Measurements from ENCODE around the gene TSTD1. TPM values are rescaled to one million over a fixed set of nuclear protein-coding genes. Genes with fewer than 3 reads are reported as not detected.

TSTD1 gene
- total and polyA plus RNA-seq, 2 donors from 2014 or later, result 74.5 to 200 TPM

GRCh38 chr1:161045736-161046604 lies 7.2 kb upstream of the TSTD1 start, which contains the start of gene USF1:
USF1 (minus strand) TSS chr1:161045977; CDS start chr1:161043275, 2,702 bp downstream.
- TF ChIP-seq, protein P1, sequence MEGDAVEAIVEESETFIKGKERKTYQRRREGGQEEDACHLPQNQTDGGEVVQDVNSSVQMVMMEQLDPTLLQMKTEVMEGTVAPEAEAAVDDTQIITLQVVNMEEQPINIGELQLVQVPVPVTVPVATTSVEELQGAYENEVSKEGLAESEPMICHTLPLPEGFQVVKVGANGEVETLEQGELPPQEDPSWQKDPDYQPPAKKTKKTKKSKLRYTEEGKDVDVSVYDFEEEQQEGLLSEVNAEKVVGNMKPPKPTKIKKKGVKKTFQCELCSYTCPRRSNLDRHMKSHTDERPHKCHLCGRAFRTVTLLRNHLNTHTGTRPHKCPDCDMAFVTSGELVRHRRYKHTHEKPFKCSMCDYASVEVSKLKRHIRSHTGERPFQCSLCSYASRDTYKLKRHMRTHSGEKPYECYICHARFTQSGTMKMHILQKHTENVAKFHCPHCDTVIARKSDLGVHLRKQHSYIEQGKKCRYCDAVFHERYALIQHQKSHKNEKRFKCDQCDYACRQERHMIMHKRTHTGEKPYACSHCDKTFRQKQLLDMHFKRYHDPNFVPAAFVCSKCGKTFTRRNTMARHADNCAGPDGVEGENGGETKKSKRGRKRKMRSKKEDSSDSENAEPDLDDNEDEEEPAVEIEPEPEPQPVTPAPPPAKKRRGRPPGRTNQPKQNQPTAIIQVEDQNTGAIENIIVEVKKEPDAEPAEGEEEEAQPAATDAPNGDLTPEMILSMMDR (IDR thresholded peaks at IDR 0.05; ENCODE audit: borderline replicate concordance, extremely low read depth, insufficient read depth), result no peak
- H3K36me3 ChIP-seq (ENCODE audit: control insufficient read depth in 2 of 3, insufficient read depth in 3 of 3, low read length in 3 of 3), result peaks cover 5 to 18% (median 17%) of the 10 kb centered on the region in 3 donors
- peak; percentile 68 for FAIRE-seq
- DNase-seq, result peak; percentile 96 to 99 (median 97)
- H3K4me3 ChIP-seq (ENCODE audit: low read length in 3 of 3), result peak within 1 kb of the TSS; percentile 87 to 97 (median 91)
- H3K9ac ChIP-seq (ENCODE audit: low read length in 3 of 3), result peak within 1 kb of the TSS; percentile 90 to 98 (median 94)
- no peaks in the 10 kb centered on the region for H3K27me3 ChIP-seq (ENCODE audit: control insufficient read depth, insufficient read depth, low read length)
- peak within 1 kb of the TSS; percentile 93 to 96 for H3K27ac ChIP-seq (ENCODE audit: low read depth in 2 of 2, low read length in 2 of 2)
- no peaks in the 10 kb centered on the region for H3K9me3 ChIP-seq (ENCODE audit: control insufficient read depth in 2 of 3, insufficient read depth in 1 of 3, low read length in 3 of 3)
- intact Hi-C loops (cut with DNase I), result no loop called here
- peaks cover 3 to 8% (median 7%) of the 10 kb centered on the region in 3 donors for H3K4me1 ChIP-seq (ENCODE audit: control insufficient read depth in 2 of 3, insufficient read depth in 2 of 3, low read depth in 1 of 3, low read length in 3 of 3)

GRCh38 chr1:161044908-161045735 lies 6.4 kb upstream of the TSTD1 start:
- peaks cover 3 to 8% (median 7%) of the 10 kb centered on the region in 3 donors for H3K4me1 ChIP-seq (ENCODE audit: control insufficient read depth in 2 of 3, insufficient read depth in 2 of 3, low read depth in 1 of 3, low read length in 3 of 3)
- peak; percentile 78 to 88 (median 86) for DNase-seq
- peak overlapping the region; percentile 88 to 98 (median 90) for H3K9ac ChIP-seq (ENCODE audit: low read length in 3 of 3)
- TF ChIP-seq, protein P1 (IDR thresholded peaks at IDR 0.05; ENCODE audit: borderline replicate concordance, extremely low read depth, insufficient read depth), result no peak
- no peaks in the 10 kb centered on the region for H3K27me3 ChIP-seq (ENCODE audit: control insufficient read depth, insufficient read depth, low read length)
- H3K9me3 ChIP-seq (ENCODE audit: control insufficient read depth in 2 of 3, insufficient read depth in 1 of 3, low read length in 3 of 3), result no peaks in the 10 kb centered on the region
- FAIRE-seq, result no peak
- H3K36me3 ChIP-seq (ENCODE audit: control insufficient read depth in 2 of 3, insufficient read depth in 3 of 3, low read length in 3 of 3), result peaks cover 10 to 26% (median 26%) of the 10 kb centered on the region in 3 donors
- H3K4me3 ChIP-seq (ENCODE audit: low read length in 3 of 3), result peak overlapping the region; percentile 87 to 97 (median 91)
- intact Hi-C loops (cut with DNase I), result no loop called here
- H3K27ac ChIP-seq (ENCODE audit: low read depth in 2 of 2, low read length in 2 of 2), result peak overlapping the region; percentile 93 to 96

DNA sequence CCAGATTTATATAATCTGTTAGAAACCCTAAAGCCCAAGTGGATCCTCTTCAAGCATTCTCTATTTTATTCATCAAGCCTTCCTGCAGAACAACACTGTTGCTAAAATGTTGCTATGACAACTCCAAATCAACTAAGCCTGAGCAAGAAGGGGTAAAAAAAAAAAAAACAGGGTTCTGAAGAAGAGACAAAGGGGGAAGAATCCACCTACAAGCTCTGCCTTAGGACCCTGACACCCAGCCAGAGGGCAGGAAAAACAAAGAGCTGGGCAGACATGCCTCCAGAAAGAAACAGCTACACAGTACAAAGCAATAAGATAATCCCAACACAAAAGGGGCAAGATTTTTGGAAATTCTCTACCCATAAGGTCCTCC lies 5.8 kb upstream of the TSTD1 start:
- peak overlapping the region; percentile 93 to 96 for H3K27ac ChIP-seq (ENCODE audit: low read depth in 2 of 2, low read length in 2 of 2)
- TF ChIP-seq, protein P1 (IDR thresholded peaks at IDR 0.05; ENCODE audit: borderline replicate concordance, extremely low read depth, insufficient read depth), result no peak
- no peaks in the 10 kb centered on the region for H3K9me3 ChIP-seq (ENCODE audit: control insufficient read depth in 2 of 3, insufficient read depth in 1 of 3, low read length in 3 of 3)
- DNase-seq (no peak), FAIRE-seq (no peak)
- H3K4me3 ChIP-seq (ENCODE audit: low read length in 3 of 3), result peak overlapping the region; percentile 87 to 97 (median 91)
- H3K4me1 ChIP-seq (ENCODE audit: control insufficient read depth in 2 of 3, insufficient read depth in 2 of 3, low read depth in 1 of 3, low read length in 3 of 3), result peaks cover 3 to 8% (median 7%) of the 10 kb centered on the region in 3 donors
- peaks cover 10 to 32% (median 31%) of the 10 kb centered on the region in 3 donors for H3K36me3 ChIP-seq (ENCODE audit: control insufficient read depth in 2 of 3, insufficient read depth in 3 of 3, low read length in 3 of 3)
- H3K9ac ChIP-seq (ENCODE audit: low read length in 3 of 3), result peak overlapping the region; percentile 75 to 98 (median 90)
- no peaks in the 10 kb centered on the region for H3K27me3 ChIP-seq (ENCODE audit: control insufficient read depth, insufficient read depth, low read length)
- intact Hi-C loops (cut with DNase I), result no loop called here

All from kidney (tissue), 14 donors.